ENCODE results near the gene CKMT2.

GRCh38 chr5:81303563-81303962, 70.4 kb downstream of the CKMT2 start:
- no peak for TF ChIP-seq EZH2 (IDR thresholded peaks at IDR 0.05; ENCODE audit: insufficient read depth, poor library complexity, severe bottlenecking)
- TF ChIP-seq EZH2phosphoT487 (IDR thresholded peaks at IDR 0.05; ENCODE audit: insufficient read depth, low read depth): no peak

Measured in GM23248 (cell line).